ENCODE data around the gene CSGALNACT2. TPM values are rescaled to one million over a fixed set of nuclear protein-coding genes. Genes with fewer than 3 reads are reported as not detected.

CSGALNACT2 gene
- total and polyA plus RNA-seq, 10 of the 15 experiments (the other 5 are each of a cell fraction or from before 2014, with no cell fraction given), result 2.5 to 12.6 (median 8.7) TPM

DNA sequence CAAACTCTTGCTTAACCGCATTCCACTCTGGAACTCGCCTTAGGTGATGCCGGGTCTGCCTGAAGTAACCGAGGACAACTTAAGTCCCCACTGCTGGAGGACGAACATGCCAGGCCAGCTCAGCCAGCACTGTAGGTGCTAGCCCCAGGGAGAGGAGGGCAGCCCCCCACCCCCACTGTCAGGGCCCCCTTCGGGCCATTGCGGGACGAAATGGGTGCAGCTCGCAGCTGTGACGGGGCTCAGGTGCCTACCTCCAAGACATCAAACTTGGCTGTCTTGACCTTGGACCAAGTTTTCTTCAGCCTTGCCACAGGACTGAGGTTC, 60.4 kb downstream of the CSGALNACT2 start:
- WGBS (ENCODE audit: insufficient coverage, insufficient replicate concordance, low lambda C conversion rate, missing lambda C conversion rate), result 55% methylated on average over 10 of the region's 10 CpGs
- Histone ChIP-seq H3K4me1 (ENCODE audit: control insufficient read depth, insufficient read depth, low read length) (no peaks in the 10 kb centered on the region), H3K36me3 (ENCODE audit: control insufficient read depth in 2 of 2, insufficient read depth in 2 of 2, low read length in 1 of 2) (no peaks in the 10 kb centered on the region), H3K27ac (ENCODE audit: control insufficient read depth, insufficient read depth) (no peak overlapping the region), H3K9ac (ENCODE audit: control insufficient read depth, insufficient read depth, low read length) (no peak overlapping the region), H4K20me1 (ENCODE audit: control insufficient read depth, insufficient read depth) (no peaks in the 10 kb centered on the region), H3K79me2 (ENCODE audit: control insufficient read depth, insufficient read depth, low read length) (no peaks in the 10 kb centered on the region), H3K4me3 (no peak overlapping the region), H3K9me3 (replicated peaks; ENCODE audit: control insufficient read depth, insufficient read depth, low read length) (no peaks in the 10 kb centered on the region), H3K27me3 (replicated peaks in 1 of 2; ENCODE audit: control insufficient read depth in 2 of 2, insufficient read depth in 2 of 2, low read length in 1 of 2) (no peaks in the 10 kb centered on the region), H2AFZ (ENCODE audit: control insufficient read depth, low read depth, low read length) (no peak overlapping the region), H3K4me2 (ENCODE audit: control insufficient read depth, insufficient read depth) (no peak overlapping the region)
- TF ChIP-seq SREBF2 (IDR thresholded peaks at IDR 0.05; ENCODE audit: low read length) (no peak), ZZZ3 (IDR thresholded peaks at IDR 0.05; ENCODE audit: control insufficient read depth, insufficient read length, low read depth) (no peak), MYC (IDR thresholded peaks at IDR 0.05; ENCODE audit: insufficient read depth, insufficient read length, insufficient replicate concordance, low read length, severe bottlenecking) (no peak), IKZF2 (IDR thresholded peaks at IDR 0.05) (no peak)
- TF ChIP-seq, protein P1, sequence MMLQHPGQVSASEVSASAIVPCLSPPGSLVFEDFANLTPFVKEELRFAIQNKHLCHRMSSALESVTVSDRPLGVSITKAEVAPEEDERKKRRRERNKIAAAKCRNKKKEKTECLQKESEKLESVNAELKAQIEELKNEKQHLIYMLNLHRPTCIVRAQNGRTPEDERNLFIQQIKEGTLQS (IDR thresholded peaks at IDR 0.05; ENCODE audit: borderline replicate concordance, extremely low read depth, low read depth, low read length), result no peak
- SMC1A ChIA-PET (ENCODE audit: uncharacterized antibody, unreplicated experiment), result no interaction called here
- CTCF ChIA-PET, result no interaction called here
- POLR2A ChIA-PET, result no interaction called here
- DNase-seq (ENCODE audit: low read depth, low spot score) (no peak), FAIRE-seq (no peak), ATAC-seq (no peak)
- in situ Hi-C loops (cut with MboI) (no loop called here), intact Hi-C loops (cut with micrococcal nuclease; ENCODE audit: unreplicated experiment) (no loop called here)
- RAD21 ChIA-PET (ENCODE audit: unreplicated experiment), result no interaction called here
- BruUV-seq (replicated peaks), result no TSS peak

DNA sequence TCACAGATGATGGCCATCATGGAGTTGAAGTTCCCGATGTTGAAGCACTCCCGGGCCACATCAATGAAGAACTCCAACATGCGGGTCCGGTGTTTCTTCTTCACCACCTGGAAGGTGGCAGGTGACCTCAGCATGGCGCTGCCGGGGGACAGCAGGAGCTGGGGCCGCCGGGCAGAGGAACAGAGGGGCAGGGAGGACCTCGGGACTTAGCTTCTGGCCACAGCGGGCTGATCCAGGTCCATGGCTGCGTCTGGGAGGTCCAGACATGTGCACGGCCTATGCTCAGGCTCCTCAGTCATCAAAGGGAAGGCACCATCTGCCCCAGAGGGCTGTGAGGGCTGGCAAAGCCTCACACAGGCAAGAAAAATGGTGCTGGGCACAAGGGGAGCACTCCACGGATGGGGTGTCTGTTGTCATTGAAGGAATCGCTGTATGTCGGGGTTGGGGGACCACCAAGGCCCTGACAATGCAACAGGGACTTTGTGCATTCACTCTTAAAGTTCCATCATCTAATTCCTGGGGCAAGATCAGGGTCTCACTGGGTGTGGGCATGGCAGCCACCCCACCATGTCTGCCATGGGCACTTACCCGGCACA, 60.9 kb downstream of the CSGALNACT2 start:
- Histone ChIP-seq H2AFZ (ENCODE audit: control insufficient read depth, low read depth, low read length) (no peak overlapping the region), H3K36me3 (ENCODE audit: control insufficient read depth in 2 of 2, insufficient read depth in 2 of 2, low read length in 1 of 2) (no peaks in the 10 kb centered on the region), H3K4me3 (no peak overlapping the region), H3K79me2 (ENCODE audit: control insufficient read depth, insufficient read depth, low read length) (no peaks in the 10 kb centered on the region), H3K4me1 (ENCODE audit: control insufficient read depth, insufficient read depth, low read length) (no peaks in the 10 kb centered on the region), H3K27ac (ENCODE audit: control insufficient read depth, insufficient read depth) (no peak overlapping the region), H3K9me3 (replicated peaks; ENCODE audit: control insufficient read depth, insufficient read depth, low read length) (no peaks in the 10 kb centered on the region), H3K9ac (ENCODE audit: control insufficient read depth, insufficient read depth, low read length) (no peak overlapping the region), H3K27me3 (replicated peaks in 1 of 2; ENCODE audit: control insufficient read depth in 2 of 2, insufficient read depth in 2 of 2, low read length in 1 of 2) (no peaks in the 10 kb centered on the region), H4K20me1 (ENCODE audit: control insufficient read depth, insufficient read depth) (0 out of 2 replicates have a peak, but pooled peaks cover under 1% of the 10 kb centered on the region), H3K4me2 (ENCODE audit: control insufficient read depth, insufficient read depth) (no peak overlapping the region)
- ChIA-PET RAD21 (ENCODE audit: unreplicated experiment) (no interaction called here), CTCF (no interaction called here), POLR2A (no interaction called here), SMC1A (ENCODE audit: uncharacterized antibody, unreplicated experiment) (no interaction called here)
- BruUV-seq (replicated peaks), result no TSS peak
- intact Hi-C loops (cut with micrococcal nuclease; ENCODE audit: unreplicated experiment), result no loop called here
- in situ Hi-C loops (cut with MboI), result no loop called here
- 47% methylated on average over 16 of the region's 16 CpGs for WGBS (ENCODE audit: insufficient coverage, insufficient replicate concordance, low lambda C conversion rate, missing lambda C conversion rate)
- DNase-seq (ENCODE audit: low read depth, low spot score), result no peak
- FAIRE-seq, result no peak
- ATAC-seq, result no peak
- TF ChIP-seq SIN3A (IDR thresholded peaks at IDR 0.05; ENCODE audit: low read depth, low read length) (no peak), NBN (IDR thresholded peaks at IDR 0.05) (no peak), E2F4 (IDR thresholded peaks at IDR 0.05; ENCODE audit: low read depth, low read length) (no peak), NRF1 (conservative IDR thresholded peaks at IDR 0.05; ENCODE audit: low read depth, low read length) (no peak), SPI1 (IDR thresholded peaks at IDR 0.05; ENCODE audit: borderline replicate concordance, insufficient read depth, low read depth, low read length) (no peak), FOXK2 (IDR thresholded peaks at IDR 0.05) (no peak), RFX5 (IDR thresholded peaks at IDR 0.05; ENCODE audit: low read depth, low read length) (no peak), RUNX3 (IDR thresholded peaks at IDR 0.05; ENCODE audit: low read length) (no peak), BCL11A (IDR thresholded peaks at IDR 0.05; ENCODE audit: low read depth, low read length) (no peak), SUZ12 (IDR thresholded peaks at IDR 0.05; ENCODE audit: unreplicated experiment) (no peak)
- TF ChIP-seq, protein P2, sequence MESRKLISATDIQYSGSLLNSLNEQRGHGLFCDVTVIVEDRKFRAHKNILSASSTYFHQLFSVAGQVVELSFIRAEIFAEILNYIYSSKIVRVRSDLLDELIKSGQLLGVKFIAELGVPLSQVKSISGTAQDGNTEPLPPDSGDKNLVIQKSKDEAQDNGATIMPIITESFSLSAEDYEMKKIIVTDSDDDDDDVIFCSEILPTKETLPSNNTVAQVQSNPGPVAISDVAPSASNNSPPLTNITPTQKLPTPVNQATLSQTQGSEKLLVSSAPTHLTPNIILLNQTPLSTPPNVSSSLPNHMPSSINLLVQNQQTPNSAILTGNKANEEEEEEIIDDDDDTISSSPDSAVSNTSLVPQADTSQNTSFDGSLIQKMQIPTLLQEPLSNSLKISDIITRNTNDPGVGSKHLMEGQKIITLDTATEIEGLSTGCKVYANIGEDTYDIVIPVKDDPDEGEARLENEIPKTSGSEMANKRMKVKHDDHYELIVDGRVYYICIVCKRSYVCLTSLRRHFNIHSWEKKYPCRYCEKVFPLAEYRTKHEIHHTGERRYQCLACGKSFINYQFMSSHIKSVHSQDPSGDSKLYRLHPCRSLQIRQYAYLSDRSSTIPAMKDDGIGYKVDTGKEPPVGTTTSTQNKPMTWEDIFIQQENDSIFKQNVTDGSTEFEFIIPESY (IDR thresholded peaks at IDR 0.05), result no peak
